H1 (cell line): Measurements from ENCODE around the gene SLC22A2. TPM values are rescaled to one million over a fixed set of nuclear protein-coding genes. Genes with fewer than 3 reads are reported as not detected.

ENCODE experiments used
- CTCF ChIA-PET: fragments of 300-600 bp; sonication (Branson Sonifier 250); formaldehyde crosslinking; loops from one replicate; lab custom pipeline; 2021; ENCODE audit not compliant: partially characterized antibody; lab: Charles Lee
- POLR2A ChIA-PET: fragments of 300-600 bp; sonication (Branson Sonifier 250); formaldehyde crosslinking; loops from one replicate; lab custom pipeline; 2021; ENCODE audit warnings: inconsistent platforms; ENCODE audit not compliant: partially characterized antibody; lab: Charles Lee
- DNase-seq, 2 experiments: peaks; one replicate each; pipeline versions ENCODE4 v3.0.0 to v3.0.0-alpha.2; 2010 to 2022; ENCODE audit warnings: low spot score in 2 of 2, low read depth in 1 of 2, mixed read lengths in 1 of 2
- FAIRE-seq: peaks from 2 replicates; lab custom pipeline; 2011; peaks lifted over from hg19 to GRCh38; lab: Jason Lieb, UNC
- H2AFZ ChIP-seq: 2 replicates; pipeline ENCODE4 v1.8.1; 2012; ENCODE audit warnings: low read length, inconsistent platforms
- H2AK5ac ChIP-seq: 2 replicates; pipeline ENCODE4 v1.6.1; 2013; ENCODE audit warnings: low read depth, low read length
- H2BK120ac ChIP-seq: replicated peaks from 2 replicates; pipeline ENCODE3; 2013; ENCODE audit warnings: low read depth, low read length, inconsistent platforms
- H2BK12ac ChIP-seq: 2 replicates; pipeline ENCODE4 v1.6.1; 2013; ENCODE audit warnings: low read depth, low read length
- H2BK15ac ChIP-seq: 2 replicates; pipeline ENCODE4 v1.6.1; 2013; ENCODE audit warnings: low read length
- H2BK20ac ChIP-seq: 2 replicates; pipeline ENCODE4 v1.6.1; 2013; ENCODE audit warnings: low read length
- H2BK5ac ChIP-seq: 2 replicates; pipeline ENCODE4 v1.6.1; 2013; ENCODE audit warnings: low read depth, low read length
- H3K14ac ChIP-seq: 2 replicates; pipeline ENCODE4 v1.6.1; 2013; ENCODE audit warnings: inconsistent platforms; ENCODE audit not compliant: insufficient read length
- H3K18ac ChIP-seq: 2 replicates; pipeline ENCODE4 v1.6.1; 2013; ENCODE audit warnings: low read length; ENCODE audit errors: extremely low read depth
- H3K23ac ChIP-seq: 2 replicates; pipeline ENCODE4 v1.6.1; 2013; ENCODE audit warnings: inconsistent platforms; ENCODE audit not compliant: insufficient read length
- H3K23me2 ChIP-seq: 2 replicates; pipeline ENCODE4 v1.6.1; 2013; ENCODE audit warnings: low read depth, low read length
- H3K27ac ChIP-seq: 2 replicates; pipeline ENCODE4 v1.6.1; 2011; ENCODE audit warnings: low read depth, low read length, inconsistent platforms
- H3K27me3 ChIP-seq, 4 experiments: replicated peaks in 1 of 4; 1 replicate in 1 of 4; 2 replicates in 3 of 4; pipeline versions ENCODE4 v1.6.1 to v1.8.1; 2011 to 2013; ENCODE audit warnings: low read length in 3 of 4, mild to moderate bottlenecking in 3 of 4, inconsistent platforms in 2 of 4, mixed read lengths in 2 of 4, moderate library complexity in 1 of 4; ENCODE audit not compliant: control insufficient read depth in 3 of 4, insufficient read depth in 3 of 4; ENCODE audit errors: extremely low read depth in 1 of 4
- H3K36me3 ChIP-seq, 4 experiments: 2 replicates each; pipeline versions ENCODE4 v1.6.1 to v1.8.1; 2011 to 2013; ENCODE audit warnings: mild to moderate bottlenecking in 4 of 4, low read length in 3 of 4, moderate library complexity in 2 of 4, control low read depth in 1 of 4, inconsistent platforms in 1 of 4; ENCODE audit not compliant: insufficient read depth in 4 of 4, control insufficient read depth in 2 of 4
- H3K4ac ChIP-seq: replicated peaks from 2 replicates; pipeline ENCODE3; 2013; ENCODE audit warnings: low read length, low read depth, mixed read lengths, inconsistent platforms; ENCODE audit not compliant: insufficient read length
- H3K4me1 ChIP-seq, 4 experiments: replicated peaks in 1 of 4; 1 replicate in 1 of 4; 2 replicates in 3 of 4; pipeline versions ENCODE4 v1.6.1 to v1.8.1; 2011 to 2013; ENCODE audit warnings: low read length in 3 of 4, inconsistent platforms in 2 of 4, mixed read lengths in 1 of 4; ENCODE audit not compliant: insufficient read depth in 4 of 4, control insufficient read depth in 3 of 4
- H3K4me2 ChIP-seq, 2 experiments: 2 replicates each; pipeline versions ENCODE4 v1.6.1 to v1.8.1; 2011 to 2013; ENCODE audit warnings: low read depth in 2 of 2, low read length in 2 of 2, control low read depth in 1 of 2, inconsistent platforms in 1 of 2, mild to moderate bottlenecking in 1 of 2; ENCODE audit not compliant: insufficient read depth in 1 of 2
- H3K4me3 ChIP-seq, 4 experiments: fragments of 200-600, 300-600 bp in 1 of 4; sonication (generic), shearing (Covaris generic), sonication (Bioruptor Twin) in 1 of 4; 2 replicates each; pipeline versions ENCODE4 v1.5.1 to v1.8.1; 2011 to 2016; ENCODE audit warnings: low read length in 4 of 4, low read depth in 3 of 4, control low read depth in 2 of 4, inconsistent platforms in 2 of 4, mild to moderate bottlenecking in 2 of 4, mixed read lengths in 1 of 4, moderate library complexity in 1 of 4; ENCODE audit not compliant: insufficient read depth in 2 of 4; ENCODE audit errors: extremely low read depth in 1 of 4
- H3K56ac ChIP-seq: replicated peaks from 2 replicates; pipeline ENCODE3; 2013; ENCODE audit warnings: low read depth, mild to moderate bottlenecking, mixed read lengths, low read length, inconsistent platforms; ENCODE audit not compliant: insufficient read length
- H3K79me1 ChIP-seq: 2 replicates; pipeline ENCODE4 v1.6.1; 2013; ENCODE audit warnings: low read depth, low read length, control low read depth
- H3K79me2 ChIP-seq, 2 experiments: 2 replicates each; pipeline versions ENCODE4 v1.6.1 to v1.8.1; 2012 to 2013; ENCODE audit warnings: low read length in 2 of 2, mild to moderate bottlenecking in 2 of 2, inconsistent platforms in 1 of 2; ENCODE audit not compliant: insufficient read depth in 2 of 2, control insufficient read depth in 1 of 2
- H3K9ac ChIP-seq, 4 experiments: replicated peaks in 1 of 4; 1 replicate in 1 of 4; 2 replicates in 3 of 4; pipeline versions ENCODE4 v1.6.1 to v1.8.1; 2011 to 2013; ENCODE audit warnings: low read depth in 3 of 4, low read length in 3 of 4, control low read depth in 2 of 4, mild to moderate bottlenecking in 2 of 4, moderate library complexity in 2 of 4, inconsistent platforms in 1 of 4; ENCODE audit errors: extremely low read depth in 1 of 4
- H3K9me3 ChIP-seq, 2 experiments: 2 replicates each; pipeline versions ENCODE4 v1.6.1 to v1.8.1; 2012 to 2013; ENCODE audit warnings: mild to moderate bottlenecking in 2 of 2, moderate library complexity in 2 of 2, control low read depth in 1 of 2, inconsistent platforms in 1 of 2, low read depth in 1 of 2, low read length in 1 of 2, mixed read lengths in 1 of 2; ENCODE audit not compliant: insufficient read depth in 2 of 2
- H4K20me1 ChIP-seq, 2 experiments: replicated peaks in 1 of 2; 2 replicates each; pipeline versions ENCODE3 to v1.8.1; 2011 to 2013; ENCODE audit warnings: inconsistent platforms in 2 of 2, low read length in 2 of 2, mild to moderate bottlenecking in 1 of 2; ENCODE audit not compliant: insufficient read depth in 2 of 2, control insufficient read depth in 1 of 2
- H4K5ac ChIP-seq: 2 replicates; pipeline ENCODE4 v1.6.1; 2013; ENCODE audit warnings: low read length, low read depth, mixed read lengths, inconsistent platforms; ENCODE audit not compliant: insufficient read length
- H4K8ac ChIP-seq: 2 replicates; pipeline ENCODE4 v1.8.0; 2013; ENCODE audit warnings: mild to moderate bottlenecking, moderate library complexity, low read length, inconsistent platforms; ENCODE audit not compliant: insufficient read depth; ENCODE audit errors: extremely low read depth
- H4K91ac ChIP-seq: replicated peaks from 2 replicates; pipeline ENCODE3; 2013; ENCODE audit warnings: low read length, mixed read lengths, inconsistent platforms; ENCODE audit not compliant: insufficient read length
- CBX5 ChIP-seq: fragments of 300-800, 300-1000 bp; sonication (generic); IDR thresholded peaks from 2 replicates; pipeline ENCODE4 v1.7.1; 2016; ENCODE audit warnings: antibody characterized with exemption, low read length, low read depth
- TAF7 ChIP-seq: optimal IDR thresholded peaks from 2 replicates; pipeline ENCODE3; 2011; ENCODE audit warnings: low read depth, mild to moderate bottlenecking, inconsistent platforms, low read length, moderate library complexity, borderline replicate concordance
- WGBS, 2 experiments: shearing (Covaris generic) in 1 of 2; methylation state at CpG; one replicate each; pipeline versions ENCODE4 v1.1.6 to v1.1.7; 2013 to 2015; ENCODE audit warnings: low lambda C conversion rate in 2 of 2, mixed read lengths in 2 of 2, inconsistent platforms in 1 of 2, low coverage in 1 of 2, missing lambda C conversion rate in 1 of 2; ENCODE audit not compliant: insufficient replicate concordance in 2 of 2, insufficient coverage in 1 of 2, insufficient read length in 1 of 2; ENCODE audit errors: extremely low coverage in 1 of 2, missing lambda C conversion rate in 1 of 2; 5-methylcytosine and 5-hydroxymethylcytosine counted together
- polyA plus RNA-seq, 7 experiments: library from polyadenylated mRNA; depleted of rRNA in 3 of 7; stranded (reverse) in 5 of 7; unstranded in 2 of 7; fragments of >200 nt in 5 of 7; fragments of 200-250 nt in 2 of 7; gene quantifications; 1 replicate in 5 of 7; 2 replicates in 1 of 7; 4 replicates in 1 of 7; pipeline versions ENCODE4 v1.2.1 to v1.2.3, GENCODE V29; 2011 to 2013; ENCODE audit warnings: missing spikeins in 2 of 7, mixed read lengths in 2 of 7
- total RNA-seq: library from RNA; stranded (reverse); fragmentation: NEBNext Ultra II Directional; extraction: Animal tissue kit (Norgen Biotek cat#: 25700); gene quantifications from 2 replicates; pipeline ENCODE4 v1.2.1, GENCODE V29; 2021

SLC22A2 gene
- total and polyA plus RNA-seq, 2 of the 8 experiments (the other 6 are each of a cell fraction or from before 2014, with no cell fraction given): 0.23 to 1.4 TPM

DNA sequence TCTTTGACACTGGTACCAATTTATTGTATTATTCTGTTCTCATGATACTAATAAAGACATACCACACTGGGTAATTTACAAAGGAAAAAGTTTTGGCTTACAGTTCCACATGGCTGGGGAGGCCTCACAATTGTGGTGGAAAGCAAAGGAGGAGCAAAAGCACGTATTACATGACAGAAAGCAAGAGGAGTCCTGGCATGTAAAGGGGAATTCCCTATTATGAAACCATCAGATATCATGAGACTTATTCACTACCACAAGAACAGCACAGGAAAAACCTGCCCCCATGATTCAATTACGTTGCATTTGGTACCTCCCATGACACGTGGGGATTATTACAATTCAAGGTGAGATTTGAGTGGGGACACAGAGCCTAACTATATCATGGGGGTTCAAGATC, 43.4 kb downstream of the SLC22A2 start:
- no peak for DNase-seq
- TF ChIP-seq TAF7 (no peak), CBX5 (no peak)
- TF ChIP-seq, all 59 proteins: peak for 0
- H4K20me1 ChIP-seq: no peaks in the 10 kb centered on the region
- no peak overlapping the region for H3K14ac ChIP-seq
- H4K5ac ChIP-seq: no peak overlapping the region
- ChIA-PET CTCF (no interaction called here), POLR2A (no interaction called here)
- no peak overlapping the region for H2BK12ac ChIP-seq
- H2BK20ac ChIP-seq: no peak overlapping the region
- no peaks in the 10 kb centered on the region for H3K79me1 ChIP-seq
- H2BK15ac ChIP-seq: no peak overlapping the region
- peaks cover 11 to 19% of the 10 kb centered on the region in 2 experiments for H3K9me3 ChIP-seq
- no peak overlapping the region for H2AFZ ChIP-seq
- H2BK120ac ChIP-seq: no peak overlapping the region
- peaks cover 0 to 8% of the 10 kb centered on the region in 2 experiments; a peak in 1 of 4 replicates for H3K79me2 ChIP-seq
- no peak overlapping the region for H3K23ac ChIP-seq
- no peaks in the 10 kb centered on the region for H3K36me3 ChIP-seq
- H3K4ac ChIP-seq: no peak overlapping the region
- no peak overlapping the region for H4K91ac ChIP-seq
- no peak overlapping the region for H2BK5ac ChIP-seq
- no peak overlapping the region for H3K27ac ChIP-seq
- no peaks in the 10 kb centered on the region; the same call in 1 of the 2 replicates for H3K23me2 ChIP-seq
- no peak overlapping the region for H3K4me2 ChIP-seq
- H4K8ac ChIP-seq: no peak overlapping the region
- H3K9ac ChIP-seq: no peak overlapping the region
- H3K4me1 ChIP-seq: no peaks in the 10 kb centered on the region
- H3K56ac ChIP-seq: no peak overlapping the region
- no peaks in the 10 kb centered on the region for H3K27me3 ChIP-seq
- H3K18ac ChIP-seq: no peak overlapping the region
- FAIRE-seq: no peak
- H2AK5ac ChIP-seq: no peak overlapping the region
- no peak overlapping the region for H3K4me3 ChIP-seq
- 63% methylated on average over 3 of the region's 3 CpGs; no CpG with 5 or more reads in 1 of the 2 experiments for WGBS, 2 experiments
